IMR-90 (cell line): ENCODE data around the gene GPR132.

ENCODE experiments used
- BHLHE40 ChIP-seq: fragments of 150-350 bp; IDR thresholded peaks from 2 replicates; pipeline ENCODE4 v1.6.1; 2016; ENCODE audit warnings: mild to moderate bottlenecking, low read depth, low read length
- CHD1 ChIP-seq: IDR thresholded peaks from 2 replicates; pipeline ENCODE4 v1.6.1; 2012; ENCODE audit warnings: low read depth, low read length, improper control_type of control experiment
- CTCF ChIP-seq: conservative IDR thresholded peaks from 2 replicates; pipeline ENCODE4 v1.5.1; 2012; ENCODE audit warnings: mild to moderate bottlenecking, low read depth, low read length, improper control_type of control experiment
- ELK1 ChIP-seq: fragments of 150-350 bp; IDR thresholded peaks from 2 replicates; pipeline ENCODE4 v1.6.1; 2016; ENCODE audit warnings: low read depth, mild to moderate bottlenecking, low read length, moderate library complexity, borderline replicate concordance
- FOS ChIP-seq: fragments of 150-350 bp; IDR thresholded peaks from 2 replicates; pipeline ENCODE4 v1.6.1; 2016; ENCODE audit warnings: low read depth, low read length
- MAFK ChIP-seq: IDR thresholded peaks from 2 replicates; pipeline ENCODE4 v1.6.1; 2012; ENCODE audit warnings: low read depth, low read length, improper control_type of control experiment
- MAZ ChIP-seq: IDR thresholded peaks from 2 replicates; pipeline ENCODE4 v1.6.1; 2012; ENCODE audit warnings: low read depth, mild to moderate bottlenecking, low read length, improper control_type of control experiment, moderate library complexity, borderline replicate concordance
- MXI1 ChIP-seq: IDR thresholded peaks from 2 replicates; pipeline ENCODE4 v1.6.1; 2012; ENCODE audit warnings: low read depth, mild to moderate bottlenecking, low read length, moderate library complexity, borderline replicate concordance
- NFE2L2 ChIP-seq: fragments of 150-350 bp; IDR thresholded peaks from 2 replicates; pipeline ENCODE4 v1.6.1; 2016; ENCODE audit warnings: low read depth, mild to moderate bottlenecking, low read length
- POLR2A ChIP-seq: IDR thresholded peaks from 2 replicates; pipeline ENCODE4 v1.6.1; 2012; ENCODE audit warnings: mild to moderate bottlenecking, low read depth, low read length
- RAD21 ChIP-seq: IDR thresholded peaks from 2 replicates; pipeline ENCODE4 v1.6.1; 2012; ENCODE audit warnings: low read length, improper control_type of control experiment
- RFX5 ChIP-seq: IDR thresholded peaks from 2 replicates; pipeline ENCODE4 v1.8.0; 2012; ENCODE audit warnings: low read depth, mild to moderate bottlenecking, low read length, moderate library complexity
- SMC3 ChIP-seq: fragments of 150-350 bp; IDR thresholded peaks from 2 replicates; pipeline ENCODE4 v1.6.1; 2016; ENCODE audit warnings: low read depth, mild to moderate bottlenecking, antibody characterized with exemption, low read length, moderate library complexity
- USF2 ChIP-seq: fragments of 150-350 bp; IDR thresholded peaks from 2 replicates; pipeline ENCODE4 v1.6.1; 2017; ENCODE audit warnings: mild to moderate bottlenecking, antibody characterized with exemption, low read length, low read depth

- TF ChIP-seq CTCF: no peak
- no peak for TF ChIP-seq POLR2A
- no peak for TF ChIP-seq ELK1
- no peak for TF ChIP-seq FOS
- no peak for TF ChIP-seq RAD21
- TF ChIP-seq SMC3: no peak
- no peak for TF ChIP-seq CHD1
- no peak for TF ChIP-seq BHLHE40
- TF ChIP-seq USF2: no peak
- no peak for TF ChIP-seq MAZ
- TF ChIP-seq MXI1: no peak
- TF ChIP-seq RFX5: no peak
- no peak for TF ChIP-seq NFE2L2
- no peak for TF ChIP-seq MAFK
Measured at GRCh38 chr14:105041841-105042765, 23.1 kb downstream of the GPR132 start.
